ENCODE results near the gene EN1.

GRCh38 chr2:118800736-118801135 lies 46.7 kb downstream of the EN1 start:
- TF ChIP-seq TEAD3 (CRISPR knock-in tag; optimal IDR thresholded peaks at IDR 0.05; ENCODE audit: borderline replicate concordance) (no peak), ZNF557 (CRISPR knock-in tag; IDR thresholded peaks at IDR 0.05) (no peak), ZNF280B (CRISPR knock-in tag; IDR thresholded peaks at IDR 0.05; ENCODE audit: borderline replicate concordance) (no peak), EP300 (IDR thresholded peaks at IDR 0.05; ENCODE audit: low read depth in 2 of 2, low read length in 2 of 2) (no peak), EP300 (CRISPR knock-in tag; IDR thresholded peaks at IDR 0.05; ENCODE audit: borderline replicate concordance) (no peak), EZH2 (conservative IDR thresholded peaks at IDR 0.05; ENCODE audit: low read depth, low read length) (no peak), CTCF (CRISPR knock-in tag; IDR thresholded peaks at IDR 0.05) (no peak), KLF9 (CRISPR knock-in tag; IDR thresholded peaks at IDR 0.05; ENCODE audit: low read depth) (no peak)
